Suprapubic skin (tissue), 4 donors: ENCODE measurements around the gene TAF1.

Experiments
- CTCF ChIP-seq, 2 donors: fragments of 200-600 bp in 1 of 2; fragments of 450-650 bp in 1 of 2; sonication (generic) in 1 of 2; IDR thresholded peaks; one replicate each; pipeline ENCODE4 v1.5.1; 2016 to 2019; ENCODE audit warnings: antibody characterized with exemption in 2 of 2, mild to moderate bottlenecking in 1 of 2, moderate library complexity in 1 of 2
- EP300 ChIP-seq: sonication (generic); formaldehyde crosslinking; IDR thresholded peaks from one replicate; pipeline ENCODE4 v1.6.1; 2017; ENCODE audit warnings: antibody characterized with exemption
- POLR2A ChIP-seq, 2 donors: fragments of 450-650 bp; IDR thresholded peaks; one replicate each; pipeline ENCODE4 v1.6.1; 2017; ENCODE audit warnings: antibody characterized with exemption in 2 of 2, mild to moderate bottlenecking in 2 of 2, moderate library complexity in 2 of 2
- POLR2AphosphoS5 ChIP-seq, 3 donors: sonication (generic); formaldehyde crosslinking; IDR thresholded peaks; one replicate each; pipeline ENCODE4 v1.6.1; 2017; ENCODE audit warnings: antibody characterized with exemption in 3 of 3

- no peak for TF ChIP-seq EP300
- no peak for TF ChIP-seq POLR2A (IDR thresholded peaks at IDR 0.05)
- no peak for TF ChIP-seq POLR2AphosphoS5 (IDR thresholded peaks at IDR 0.05)
- TF ChIP-seq CTCF (IDR thresholded peaks at IDR 0.05): no peak
Observed at GRCh38 chrX:71367396-71367795, 1.2 kb downstream of the TAF1 start.
